Adrenal gland (tissue), 5 donors: Measurements from ENCODE around the gene TMEM60.

Source experiments
- CTCF ChIP-seq, 6 experiments: fragments of 450-650 bp in 4 of 6; fragments of 200-600 bp in 2 of 6; sonication (generic) in 1 of 6; IDR thresholded peaks; 1 replicate in 5 of 6; 2 replicates in 1 of 6; pipeline versions ENCODE4 v1.5.1 to v1.8.0; 2016 to 2021; ENCODE audit warnings: antibody characterized with exemption in 6 of 6, mild to moderate bottlenecking in 2 of 6, moderate library complexity in 1 of 6
- POLR2A ChIP-seq, 2 donors: fragments of 450-650 bp; IDR thresholded peaks; one replicate each; pipeline ENCODE4 v1.6.1; 2017; ENCODE audit warnings: antibody characterized with exemption in 2 of 2, mild to moderate bottlenecking in 2 of 2, moderate library complexity in 1 of 2
- donor health status: DM: no; HTN: no; CAD: no.

DNA sequence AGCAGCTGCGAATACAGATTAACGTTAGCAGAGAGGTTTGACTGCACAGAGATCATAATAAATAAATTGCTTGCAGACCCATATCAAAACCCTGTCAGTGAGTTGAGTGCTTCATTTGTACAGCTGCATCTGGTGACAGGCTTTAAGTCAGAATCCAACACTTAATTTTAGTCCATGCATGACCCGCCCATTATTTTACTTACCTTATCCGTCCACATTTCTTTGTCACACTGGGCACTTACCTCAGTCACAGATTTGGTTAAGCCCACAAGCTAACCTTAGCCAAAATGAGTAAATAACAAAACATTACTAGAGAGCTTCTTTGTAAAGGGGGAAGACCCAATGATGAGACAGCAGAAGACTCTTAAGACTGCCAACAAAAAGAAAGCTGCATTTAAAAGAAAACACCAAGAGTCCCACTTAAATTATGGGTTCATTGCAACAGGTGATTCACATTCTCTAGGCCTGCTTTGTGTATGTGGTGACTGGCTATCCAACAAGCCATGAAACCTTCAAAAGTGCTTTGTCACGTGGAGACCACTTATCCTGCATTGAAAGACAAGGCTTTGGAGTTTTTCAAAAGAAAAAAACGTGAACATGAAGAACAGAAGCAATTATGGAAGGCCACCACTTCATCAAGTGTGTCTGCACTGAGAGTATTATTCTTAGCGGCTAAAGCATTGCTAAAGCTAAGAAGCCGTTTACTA is 32.6 kb upstream of the TMEM60 start:
- no peak for TF ChIP-seq CTCF (IDR thresholded peaks at IDR 0.05)
- no peak for TF ChIP-seq POLR2A (IDR thresholded peaks at IDR 0.05)
